Lung (tissue), 12 donors: ENCODE measurements around the gene FBXL13. TPM values are rescaled to one million over a fixed set of nuclear protein-coding genes. Genes with fewer than 3 reads are reported as not detected.
A peak's percentile ranks its signal among the peaks of the same experiment; 100 is the strongest.

ENCODE experiments used
- ATAC-seq: fragments of 200-7000 bp; cut with Tn5 transposase; one replicate; pipeline ENCODE4 v1.9.1; 2020; ENCODE audit warnings: moderate number of reproducible peaks; ENCODE audit not compliant: insufficient read depth, low FRiP score
- DNase-seq, 3 donors: peaks; one replicate each; pipeline ENCODE4 v3.0.0-alpha.2; 2013 to 2017
- H3K27ac ChIP-seq, 2 donors: one replicate each; pipeline ENCODE4 v1.5.1; 2013; ENCODE audit warnings: mild to moderate bottlenecking in 2 of 2, moderate library complexity in 2 of 2, control low read depth in 1 of 2, inconsistent platforms in 1 of 2, low read depth in 1 of 2, low read length in 1 of 2
- H3K27me3 ChIP-seq, 3 donors: one replicate each; pipeline ENCODE4 v1.5.1; 2013; ENCODE audit warnings: low read length in 2 of 3; ENCODE audit not compliant: control insufficient read depth in 3 of 3, insufficient read depth in 3 of 3
- H3K36me3 ChIP-seq, 4 donors: one replicate each; pipeline ENCODE4 v1.5.1; 2013; ENCODE audit warnings: low read length in 4 of 4, mild to moderate bottlenecking in 1 of 4, moderate library complexity in 1 of 4; ENCODE audit not compliant: control insufficient read depth in 4 of 4, insufficient read depth in 4 of 4
- H3K4me1 ChIP-seq, 5 donors: one replicate each; pipeline ENCODE4 v1.5.1; 2013; ENCODE audit warnings: low read length in 5 of 5, mild to moderate bottlenecking in 2 of 5, moderate library complexity in 1 of 5; ENCODE audit not compliant: control insufficient read depth in 5 of 5, insufficient read depth in 5 of 5
- H3K4me3 ChIP-seq: one replicate; pipeline ENCODE4 v1.5.1; 2013; ENCODE audit warnings: mild to moderate bottlenecking, control low read depth, moderate library complexity
- H3K9ac ChIP-seq, 2 donors: one replicate each; pipeline ENCODE4 v1.5.1; 2013; ENCODE audit warnings: low read length in 2 of 2, control low read depth in 1 of 2; ENCODE audit not compliant: insufficient read depth in 1 of 2
- H3K9me3 ChIP-seq, 4 donors: one replicate each; pipeline ENCODE4 v1.5.1; 2013; ENCODE audit warnings: low read length in 3 of 4, mild to moderate bottlenecking in 1 of 4, moderate library complexity in 1 of 4; ENCODE audit not compliant: control insufficient read depth in 4 of 4, insufficient read depth in 3 of 4
- CTCF ChIP-seq: IDR thresholded peaks from 2 replicates; pipeline ENCODE4 v1.5.1; 2012; ENCODE audit warnings: mild to moderate bottlenecking; ENCODE audit errors: control extremely low read depth, extremely low read depth
- WGBS, 2 donors: extraction: QIAGEN DNeasy Blood & Tissue Kit; methylation state at CpG; one replicate each; pipeline ENCODE4 v1.1.7; 2013; 5-methylcytosine and 5-hydroxymethylcytosine counted together
- polyA plus RNA-seq, 2 donors: library from polyadenylated mRNA; stranded (reverse); fragments of 200-250 nt; gene quantifications; one replicate each; pipeline ENCODE4 v1.2.1, GENCODE V29; 2013
- total RNA-seq, 2 donors: library from RNA; depleted of rRNA in 1 of 2; stranded (reverse); fragments of >200 nt in 1 of 2; gene quantifications; one replicate each; pipeline ENCODE4 v1.2.1, GENCODE V29; 2014 to 2021
- donor health status: control.
- donor health status: control.
- donor health status: Bipolar disorder and iron deficiency.
- donor health status: healthy.
- donor health status: DM: yes; HTN: yes; CAD: no.

Gene FBXL13
- total and polyA plus RNA-seq, 4 donors, result 0.61 to 12.3 (median 3.7) TPM

- Histone ChIP-seq H3K9me3 (no peaks in the 10 kb centered on the region), H3K4me3 (peak overlapping the region; percentile 59), H3K27me3 (no peaks in the 10 kb centered on the region), H3K36me3 (peaks cover 0 to 5% (median 0%) of the 10 kb centered on the region in 4 donors), H3K4me1 (peaks cover 3 to 12% (median 8%) of the 10 kb centered on the region in 5 donors), H3K9ac (peak overlapping the region in 1 of 2 donors; percentile 93), H3K27ac (peak overlapping the region; percentile 85 to 89)
- TF ChIP-seq CTCF, result no peak
- no peak for DNase-seq
- no peak for ATAC-seq
- 14 to 18% methylated on average over 6 of the region's 6 CpGs for WGBS, 2 donors
These were observed 542 bp downstream of the FBXL13 start for GRCh38 chr7:103073989-103074518.

GRCh38 chr7:103071000-103071399 is 3.6 kb downstream of the FBXL13 start:
- 89 to 96% methylated on average over 2 of the region's 2 CpGs for WGBS, 2 donors
- H3K4me3 ChIP-seq, result no peak overlapping the region
- DNase-seq (no peak), ATAC-seq (no peak)
- H3K27me3 ChIP-seq, result no peaks in the 10 kb centered on the region
- H3K27ac ChIP-seq, result no peak overlapping the region
- H3K9ac ChIP-seq, result no peak overlapping the region
- no peaks in the 10 kb centered on the region for H3K36me3 ChIP-seq
- TF ChIP-seq CTCF, result no peak
- H3K9me3 ChIP-seq, result no peaks in the 10 kb centered on the region
- peaks cover 0 to 11% (median 5%) of the 10 kb centered on the region in 5 donors for H3K4me1 ChIP-seq

- DNase-seq, result peak; percentile 28 to 60 (median 53)
- ATAC-seq, result no peak
- H3K4me3 ChIP-seq, result no peak overlapping the region
- peaks cover 0 to 2% (median under 1%) of the 10 kb centered on the region in 5 donors for H3K4me1 ChIP-seq
- no peak for TF ChIP-seq CTCF
- H3K9ac ChIP-seq, result no peak overlapping the region
- 93 to 95% methylated on average over 22 to 23 of the region's 23 CpGs for WGBS, 2 donors
- H3K27me3 ChIP-seq, result no peaks in the 10 kb centered on the region
- no peaks in the 10 kb centered on the region for H3K36me3 ChIP-seq
- no peak overlapping the region for H3K27ac ChIP-seq
- H3K9me3 ChIP-seq, result no peaks in the 10 kb centered on the region
These were observed 5.9 kb downstream of the FBXL13 start for GRCh38 chr7:103068414-103069403.
